ENCODE measurements around the gene STK32C. TPM values are rescaled to one million over a fixed set of nuclear protein-coding genes. Genes with fewer than 3 reads are reported as not detected.

The STK32C gene
- total and polyA plus RNA-seq, 10 of the 15 experiments (the other 5 are each of a cell fraction or from before 2014, with no cell fraction given) = 1.5 to 18.1 (median 6.4) TPM

DNA sequence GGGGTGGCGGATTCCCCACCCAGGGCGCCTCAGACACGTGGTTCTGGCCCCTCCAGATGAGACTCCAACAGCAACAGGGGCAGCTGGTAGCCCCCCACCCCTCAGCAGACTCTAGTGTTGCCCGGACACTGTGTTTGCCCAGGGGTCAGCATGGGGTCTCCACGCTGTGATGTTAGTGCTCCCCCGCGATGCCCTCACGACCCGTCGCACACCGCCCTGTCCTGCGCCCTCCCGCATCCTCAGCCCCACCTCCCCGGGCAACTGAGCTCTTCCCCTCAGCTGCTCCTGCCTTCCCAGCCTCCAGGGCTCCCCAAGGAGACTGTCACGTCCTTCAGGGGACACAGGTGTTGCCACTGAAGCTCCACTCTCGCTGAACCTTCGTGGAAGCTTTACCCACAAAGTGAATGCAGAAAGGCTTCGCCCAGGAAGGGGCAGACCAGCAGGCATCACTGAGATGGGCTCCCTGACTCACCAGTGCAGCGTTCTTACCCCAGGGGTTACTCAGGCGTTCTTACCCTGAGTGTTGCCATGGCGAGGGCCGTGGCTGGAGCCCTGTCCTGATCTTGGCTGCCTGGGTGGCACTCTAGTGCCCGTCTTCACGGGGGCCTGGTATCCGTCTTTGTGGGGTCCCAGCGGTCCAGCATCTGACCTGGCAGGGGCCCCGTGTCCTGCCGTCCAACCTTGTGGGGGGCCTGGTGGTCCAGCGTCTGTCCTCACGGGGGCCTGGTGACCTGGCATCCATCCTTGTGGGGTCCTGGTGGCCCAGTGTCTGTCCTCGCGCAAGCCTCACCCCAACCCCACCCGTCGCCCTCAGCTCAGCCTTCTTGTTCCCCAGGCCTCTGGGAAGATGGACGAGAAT is 106.4 kb downstream of the STK32C start:
- CTCF ChIA-PET = no interaction called here
- H3K4me3 ChIP-seq = no peak overlapping the region
- intact Hi-C loops (cut with micrococcal nuclease; ENCODE audit: unreplicated experiment) = no loop called here
- H2AFZ ChIP-seq (ENCODE audit: control insufficient read depth, low read depth, low read length) = no peak overlapping the region
- H3K4me2 ChIP-seq (ENCODE audit: control insufficient read depth, insufficient read depth) = no peak overlapping the region
- ATAC-seq (no peak), DNase-seq (ENCODE audit: low read depth, low spot score) (no peak), FAIRE-seq (no peak)
- SMC1A ChIA-PET (ENCODE audit: uncharacterized antibody, unreplicated experiment) = no interaction called here
- RAD21 ChIA-PET (ENCODE audit: unreplicated experiment) = no interaction called here
- in situ Hi-C loops (cut with MboI) = no loop called here
- POLR2A ChIA-PET = no interaction called here
- no peak overlapping the region for H3K27ac ChIP-seq (ENCODE audit: control insufficient read depth, insufficient read depth)
- no peaks in the 10 kb centered on the region for H3K79me2 ChIP-seq (ENCODE audit: control insufficient read depth, insufficient read depth, low read length)
- no peak overlapping the region for H3K9ac ChIP-seq (ENCODE audit: control insufficient read depth, insufficient read depth, low read length)
- TF ChIP-seq BMI1 (IDR thresholded peaks at IDR 0.05; ENCODE audit: borderline replicate concordance) = no peak
- no peak for TF ChIP-seq BACH1 (IDR thresholded peaks at IDR 0.05; ENCODE audit: borderline replicate concordance)
- no peak for TF ChIP-seq SMAD1 (IDR thresholded peaks at IDR 0.05; ENCODE audit: low read depth, partially characterized antibody)
- no peak for TF ChIP-seq MEF2B (IDR thresholded peaks at IDR 0.05; ENCODE audit: partially characterized antibody, poor library complexity, severe bottlenecking)
- no peaks in the 10 kb centered on the region for H3K4me1 ChIP-seq (ENCODE audit: control insufficient read depth, insufficient read depth, low read length)
- no peaks in the 10 kb centered on the region for H3K27me3 ChIP-seq (replicated peaks in 1 of 2; ENCODE audit: control insufficient read depth in 2 of 2, insufficient read depth in 2 of 2, low read length in 1 of 2)
- no peaks in the 10 kb centered on the region for H4K20me1 ChIP-seq (ENCODE audit: control insufficient read depth, insufficient read depth)
- no peaks in the 10 kb centered on the region for H3K36me3 ChIP-seq (ENCODE audit: control insufficient read depth in 2 of 2, insufficient read depth in 2 of 2, low read length in 1 of 2)
- 52% methylated on average over 34 of the region's 35 CpGs for WGBS (ENCODE audit: insufficient coverage, insufficient replicate concordance, low lambda C conversion rate, missing lambda C conversion rate)
- H3K9me3 ChIP-seq (replicated peaks; ENCODE audit: control insufficient read depth, insufficient read depth, low read length) = no peaks in the 10 kb centered on the region
- no TSS peak for BruUV-seq (replicated peaks)

DNA sequence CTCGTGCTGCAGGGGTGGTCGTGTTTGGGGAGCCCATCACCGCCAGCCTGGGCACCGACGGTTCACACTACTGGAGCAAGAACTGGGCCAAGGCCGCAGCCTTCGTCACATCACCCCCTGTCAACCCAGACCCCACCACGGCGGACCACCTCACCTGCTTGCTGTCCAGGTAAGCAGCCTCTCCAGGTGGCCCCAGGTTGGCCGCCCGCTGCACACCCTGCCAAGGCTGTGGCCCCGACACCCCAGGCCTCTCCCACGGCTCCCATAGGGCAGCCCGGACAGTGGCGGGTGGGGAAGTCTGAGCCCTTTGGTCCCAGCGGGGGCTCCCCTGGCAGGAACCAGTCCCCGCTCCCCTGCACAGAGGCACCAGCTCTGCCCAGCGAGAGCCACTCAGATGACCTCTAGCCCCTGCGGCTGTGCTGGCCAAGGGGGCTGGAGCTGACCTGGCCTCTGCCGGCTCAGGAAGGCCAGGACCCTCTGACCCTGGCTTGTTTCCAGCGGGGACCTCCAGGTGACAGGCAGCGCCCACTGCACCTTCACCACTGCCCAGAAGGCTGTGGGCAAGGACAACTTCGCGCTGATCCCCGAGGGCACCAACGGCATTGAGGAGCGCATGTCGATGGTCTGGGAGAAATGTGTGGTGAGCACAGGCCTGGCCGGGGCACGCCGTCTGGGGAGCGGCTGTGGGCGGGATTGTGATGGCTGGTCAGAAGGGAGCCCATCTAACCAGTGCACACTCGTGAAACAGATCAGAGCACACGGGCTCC is 107.2 kb downstream of the STK32C start:
- DNase-seq (ENCODE audit: low read depth, low spot score) = no peak
- Histone ChIP-seq H2AFZ (ENCODE audit: control insufficient read depth, low read depth, low read length) (no peak overlapping the region), H3K36me3 (ENCODE audit: control insufficient read depth in 2 of 2, insufficient read depth in 2 of 2, low read length in 1 of 2) (no peaks in the 10 kb centered on the region), H3K27ac (ENCODE audit: control insufficient read depth, insufficient read depth) (no peak overlapping the region), H3K4me1 (ENCODE audit: control insufficient read depth, insufficient read depth, low read length) (no peaks in the 10 kb centered on the region), H4K20me1 (ENCODE audit: control insufficient read depth, insufficient read depth) (no peaks in the 10 kb centered on the region), H3K79me2 (ENCODE audit: control insufficient read depth, insufficient read depth, low read length) (no peaks in the 10 kb centered on the region), H3K27me3 (replicated peaks in 1 of 2; ENCODE audit: control insufficient read depth in 2 of 2, insufficient read depth in 2 of 2, low read length in 1 of 2) (no peaks in the 10 kb centered on the region), H3K9me3 (replicated peaks; ENCODE audit: control insufficient read depth, insufficient read depth, low read length) (no peaks in the 10 kb centered on the region), H3K4me3 (no peak overlapping the region), H3K9ac (ENCODE audit: control insufficient read depth, insufficient read depth, low read length) (no peak overlapping the region), H3K4me2 (ENCODE audit: control insufficient read depth, insufficient read depth) (no peak overlapping the region)
- CTCF ChIA-PET = no interaction called here
- 62% methylated on average over 33 of the region's 35 CpGs for WGBS (ENCODE audit: insufficient coverage, insufficient replicate concordance, low lambda C conversion rate, missing lambda C conversion rate)
- BruUV-seq (replicated peaks) = no TSS peak
- POLR2A ChIA-PET = no interaction called here
- in situ Hi-C loops (cut with MboI) (no loop called here), intact Hi-C loops (cut with micrococcal nuclease; ENCODE audit: unreplicated experiment) (no loop called here)
- FAIRE-seq = no peak
- no peak for TF ChIP-seq POLR2A (IDR thresholded peaks at IDR 0.05; ENCODE audit: low read depth, low read length)
- SMC1A ChIA-PET (ENCODE audit: uncharacterized antibody, unreplicated experiment) = no interaction called here
- RAD21 ChIA-PET (ENCODE audit: unreplicated experiment) = no interaction called here
- no peak for ATAC-seq

Measured in GM12878 (cell line).